GM12865 (cell line): ENCODE measurements around the gene SPEG.

ENCODE experiments used
- DNase-seq: peaks from one replicate; pipeline ENCODE4 v3.0.0; 2010; ENCODE audit warnings: low read depth
- H3K4me3 ChIP-seq: 2 replicates; pipeline ENCODE4 v1.5.1; 2011; ENCODE audit warnings: mild to moderate bottlenecking, low read depth, low read length, control low read depth
- CTCF ChIP-seq: IDR thresholded peaks from 2 replicates; pipeline ENCODE4 v1.5.1; 2011; ENCODE audit warnings: low read length, control low read depth, low read depth, inconsistent platforms; ENCODE audit not compliant: insufficient read depth; ENCODE audit errors: missing control alignments

The SPEG gene

GRCh38 chr2:219443016-219443696, 8.5 kb downstream of the SPEG start:
- H3K4me3 ChIP-seq = no peak overlapping the region
- no peak for DNase-seq
- no peak for TF ChIP-seq CTCF

GRCh38 chr2:219443697-219444023, 9.0 kb downstream of the SPEG start:
- no peak for TF ChIP-seq CTCF
- no peak for DNase-seq
- H3K4me3 ChIP-seq = no peak overlapping the region

DNA sequence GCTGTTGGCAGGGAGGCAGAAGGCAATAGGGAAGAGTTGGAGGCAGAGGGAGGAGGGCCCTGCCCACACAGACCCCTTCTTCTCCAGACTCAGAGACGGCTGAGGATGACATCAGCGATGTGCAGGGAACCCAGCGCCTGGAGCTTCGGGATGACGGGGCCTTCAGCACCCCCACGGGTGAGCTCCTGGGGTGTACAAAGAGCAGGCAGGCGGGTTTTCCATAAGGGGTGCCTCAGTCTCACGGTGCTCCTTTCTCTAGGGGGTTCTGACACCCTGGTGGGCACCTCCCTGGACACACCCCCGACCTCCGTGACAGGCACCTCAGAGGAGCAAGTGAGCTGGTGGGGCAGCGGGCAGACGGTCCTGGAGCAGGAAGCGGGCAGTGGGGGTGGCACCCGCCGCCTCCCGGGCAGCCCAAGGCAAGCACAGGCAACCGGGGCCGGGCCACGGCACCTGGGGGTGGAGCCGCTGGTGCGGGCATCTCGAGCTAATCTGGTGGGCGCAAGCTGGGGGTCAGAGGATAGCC, 10.0 kb downstream of the SPEG start:
- no peak for DNase-seq
- TF ChIP-seq CTCF = no peak

GRCh38 chr2:219445220-219445640, 10.6 kb downstream of the SPEG start:
- no peak for TF ChIP-seq CTCF
- no peak overlapping the region for H3K4me3 ChIP-seq
- DNase-seq = no peak

More for the DNA sequence above, 10.0 kb downstream of the SPEG start:
- H3K4me3 ChIP-seq = no peak overlapping the region

DNA sequence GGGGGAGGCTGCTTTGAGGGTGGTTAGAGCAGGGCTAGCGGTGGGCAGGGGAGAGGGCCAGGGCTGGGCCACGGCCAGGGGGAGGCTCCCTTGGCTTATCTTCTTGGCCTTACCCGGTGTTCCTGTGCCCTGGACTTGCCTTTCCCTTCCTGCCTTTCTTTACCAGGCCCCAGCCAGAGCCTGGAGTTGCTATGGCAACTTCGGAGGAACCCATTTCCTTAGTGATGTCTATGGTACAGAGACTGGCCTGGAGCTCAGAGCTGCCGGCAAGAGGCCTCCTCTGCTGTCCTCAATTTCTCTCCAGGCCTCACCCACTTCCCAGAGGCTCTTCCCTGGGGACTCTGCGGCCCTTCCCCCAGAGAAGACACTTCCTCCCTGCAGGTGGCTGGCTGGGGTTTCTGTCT, 11.5 kb downstream of the SPEG start:
- no peak overlapping the region for H3K4me3 ChIP-seq
- no peak for DNase-seq
- no peak for TF ChIP-seq CTCF

- no peak overlapping the region for H3K4me3 ChIP-seq
- DNase-seq = no peak
- TF ChIP-seq CTCF = no peak
Observed at GRCh38 chr2:219446689-219447088, 12.0 kb downstream of the SPEG start.

GRCh38 chr2:219447242-219448098, 12.8 kb downstream of the SPEG start:
- no peak overlapping the region for H3K4me3 ChIP-seq
- no peak for DNase-seq
- no peak for TF ChIP-seq CTCF
